H1 (cell line): ENCODE measurements around the gene PGAM5. TPM values are rescaled to one million over a fixed set of nuclear protein-coding genes. Genes with fewer than 3 reads are reported as not detected.
"Not testable (repeated sequence)": the region's sequence is repeated elsewhere in the genome, so short reads cannot be mapped to it uniquely, and the experiment has no call there.

Experiments used
- CTCF ChIA-PET: fragments of 300-600 bp; sonication (Branson Sonifier 250); formaldehyde crosslinking; loops from one replicate; lab custom pipeline; 2021; ENCODE audit not compliant: partially characterized antibody; lab: Charles Lee
- POLR2A ChIA-PET: fragments of 300-600 bp; sonication (Branson Sonifier 250); formaldehyde crosslinking; loops from one replicate; lab custom pipeline; 2021; ENCODE audit warnings: inconsistent platforms; ENCODE audit not compliant: partially characterized antibody; lab: Charles Lee
- DNase-seq, 2 experiments: peaks; one replicate each; pipeline versions ENCODE4 v3.0.0 to v3.0.0-alpha.2; 2010 to 2022; ENCODE audit warnings: low spot score in 2 of 2, low read depth in 1 of 2, mixed read lengths in 1 of 2
- FAIRE-seq: peaks from 2 replicates; lab custom pipeline; 2011; peaks lifted over from hg19 to GRCh38; lab: Jason Lieb, UNC
- H2AFZ ChIP-seq: 2 replicates; pipeline ENCODE4 v1.8.1; 2012; ENCODE audit warnings: low read length, inconsistent platforms
- H2AK5ac ChIP-seq: 2 replicates; pipeline ENCODE4 v1.6.1; 2013; ENCODE audit warnings: low read depth, low read length
- H2BK120ac ChIP-seq: replicated peaks from 2 replicates; pipeline ENCODE3; 2013; ENCODE audit warnings: low read depth, low read length, inconsistent platforms
- H2BK12ac ChIP-seq: 2 replicates; pipeline ENCODE4 v1.6.1; 2013; ENCODE audit warnings: low read depth, low read length
- H2BK15ac ChIP-seq: 2 replicates; pipeline ENCODE4 v1.6.1; 2013; ENCODE audit warnings: low read length
- H2BK20ac ChIP-seq: 2 replicates; pipeline ENCODE4 v1.6.1; 2013; ENCODE audit warnings: low read length
- H2BK5ac ChIP-seq: 2 replicates; pipeline ENCODE4 v1.6.1; 2013; ENCODE audit warnings: low read depth, low read length
- H3K14ac ChIP-seq: 2 replicates; pipeline ENCODE4 v1.6.1; 2013; ENCODE audit warnings: inconsistent platforms; ENCODE audit not compliant: insufficient read length
- H3K18ac ChIP-seq: 2 replicates; pipeline ENCODE4 v1.6.1; 2013; ENCODE audit warnings: low read length; ENCODE audit errors: extremely low read depth
- H3K23ac ChIP-seq: 2 replicates; pipeline ENCODE4 v1.6.1; 2013; ENCODE audit warnings: inconsistent platforms; ENCODE audit not compliant: insufficient read length
- H3K23me2 ChIP-seq: 2 replicates; pipeline ENCODE4 v1.6.1; 2013; ENCODE audit warnings: low read depth, low read length
- H3K27ac ChIP-seq: 2 replicates; pipeline ENCODE4 v1.6.1; 2011; ENCODE audit warnings: low read depth, low read length, inconsistent platforms
- H3K27me3 ChIP-seq, 4 experiments: replicated peaks in 1 of 4; 1 replicate in 1 of 4; 2 replicates in 3 of 4; pipeline versions ENCODE4 v1.6.1 to v1.8.1; 2011 to 2013; ENCODE audit warnings: low read length in 3 of 4, mild to moderate bottlenecking in 3 of 4, inconsistent platforms in 2 of 4, mixed read lengths in 2 of 4, moderate library complexity in 1 of 4; ENCODE audit not compliant: control insufficient read depth in 3 of 4, insufficient read depth in 3 of 4; ENCODE audit errors: extremely low read depth in 1 of 4
- H3K36me3 ChIP-seq, 4 experiments: 2 replicates each; pipeline versions ENCODE4 v1.6.1 to v1.8.1; 2011 to 2013; ENCODE audit warnings: mild to moderate bottlenecking in 4 of 4, low read length in 3 of 4, moderate library complexity in 2 of 4, control low read depth in 1 of 4, inconsistent platforms in 1 of 4; ENCODE audit not compliant: insufficient read depth in 4 of 4, control insufficient read depth in 2 of 4
- H3K4ac ChIP-seq: replicated peaks from 2 replicates; pipeline ENCODE3; 2013; ENCODE audit warnings: low read length, low read depth, mixed read lengths, inconsistent platforms; ENCODE audit not compliant: insufficient read length
- H3K4me1 ChIP-seq, 4 experiments: replicated peaks in 1 of 4; 1 replicate in 1 of 4; 2 replicates in 3 of 4; pipeline versions ENCODE4 v1.6.1 to v1.8.1; 2011 to 2013; ENCODE audit warnings: low read length in 3 of 4, inconsistent platforms in 2 of 4, mixed read lengths in 1 of 4; ENCODE audit not compliant: insufficient read depth in 4 of 4, control insufficient read depth in 3 of 4
- H3K4me2 ChIP-seq, 2 experiments: 2 replicates each; pipeline versions ENCODE4 v1.6.1 to v1.8.1; 2011 to 2013; ENCODE audit warnings: low read depth in 2 of 2, low read length in 2 of 2, control low read depth in 1 of 2, inconsistent platforms in 1 of 2, mild to moderate bottlenecking in 1 of 2; ENCODE audit not compliant: insufficient read depth in 1 of 2
- H3K4me3 ChIP-seq, 4 experiments: fragments of 200-600, 300-600 bp in 1 of 4; sonication (generic), shearing (Covaris generic), sonication (Bioruptor Twin) in 1 of 4; 2 replicates each; pipeline versions ENCODE4 v1.5.1 to v1.8.1; 2011 to 2016; ENCODE audit warnings: low read length in 4 of 4, low read depth in 3 of 4, control low read depth in 2 of 4, inconsistent platforms in 2 of 4, mild to moderate bottlenecking in 2 of 4, mixed read lengths in 1 of 4, moderate library complexity in 1 of 4; ENCODE audit not compliant: insufficient read depth in 2 of 4; ENCODE audit errors: extremely low read depth in 1 of 4
- H3K56ac ChIP-seq: replicated peaks from 2 replicates; pipeline ENCODE3; 2013; ENCODE audit warnings: low read depth, mild to moderate bottlenecking, mixed read lengths, low read length, inconsistent platforms; ENCODE audit not compliant: insufficient read length
- H3K79me1 ChIP-seq: 2 replicates; pipeline ENCODE4 v1.6.1; 2013; ENCODE audit warnings: low read depth, low read length, control low read depth
- H3K79me2 ChIP-seq, 2 experiments: 2 replicates each; pipeline versions ENCODE4 v1.6.1 to v1.8.1; 2012 to 2013; ENCODE audit warnings: low read length in 2 of 2, mild to moderate bottlenecking in 2 of 2, inconsistent platforms in 1 of 2; ENCODE audit not compliant: insufficient read depth in 2 of 2, control insufficient read depth in 1 of 2
- H3K9ac ChIP-seq, 4 experiments: replicated peaks in 1 of 4; 1 replicate in 1 of 4; 2 replicates in 3 of 4; pipeline versions ENCODE4 v1.6.1 to v1.8.1; 2011 to 2013; ENCODE audit warnings: low read depth in 3 of 4, low read length in 3 of 4, control low read depth in 2 of 4, mild to moderate bottlenecking in 2 of 4, moderate library complexity in 2 of 4, inconsistent platforms in 1 of 4; ENCODE audit errors: extremely low read depth in 1 of 4
- H3K9me3 ChIP-seq, 2 experiments: 2 replicates each; pipeline versions ENCODE4 v1.6.1 to v1.8.1; 2012 to 2013; ENCODE audit warnings: mild to moderate bottlenecking in 2 of 2, moderate library complexity in 2 of 2, control low read depth in 1 of 2, inconsistent platforms in 1 of 2, low read depth in 1 of 2, low read length in 1 of 2, mixed read lengths in 1 of 2; ENCODE audit not compliant: insufficient read depth in 2 of 2
- H4K20me1 ChIP-seq, 2 experiments: replicated peaks in 1 of 2; 2 replicates each; pipeline versions ENCODE3 to v1.8.1; 2011 to 2013; ENCODE audit warnings: inconsistent platforms in 2 of 2, low read length in 2 of 2, mild to moderate bottlenecking in 1 of 2; ENCODE audit not compliant: insufficient read depth in 2 of 2, control insufficient read depth in 1 of 2
- H4K5ac ChIP-seq: 2 replicates; pipeline ENCODE4 v1.6.1; 2013; ENCODE audit warnings: low read length, low read depth, mixed read lengths, inconsistent platforms; ENCODE audit not compliant: insufficient read length
- H4K8ac ChIP-seq: 2 replicates; pipeline ENCODE4 v1.8.0; 2013; ENCODE audit warnings: mild to moderate bottlenecking, moderate library complexity, low read length, inconsistent platforms; ENCODE audit not compliant: insufficient read depth; ENCODE audit errors: extremely low read depth
- H4K91ac ChIP-seq: replicated peaks from 2 replicates; pipeline ENCODE3; 2013; ENCODE audit warnings: low read length, mixed read lengths, inconsistent platforms; ENCODE audit not compliant: insufficient read length
- WGBS, 2 experiments: shearing (Covaris generic) in 1 of 2; methylation state at CpG; one replicate each; pipeline versions ENCODE4 v1.1.6 to v1.1.7; 2013 to 2015; ENCODE audit warnings: low lambda C conversion rate in 2 of 2, mixed read lengths in 2 of 2, inconsistent platforms in 1 of 2, low coverage in 1 of 2, missing lambda C conversion rate in 1 of 2; ENCODE audit not compliant: insufficient replicate concordance in 2 of 2, insufficient coverage in 1 of 2, insufficient read length in 1 of 2; ENCODE audit errors: extremely low coverage in 1 of 2, missing lambda C conversion rate in 1 of 2; 5-methylcytosine and 5-hydroxymethylcytosine counted together
- polyA plus RNA-seq, 7 experiments: library from polyadenylated mRNA; depleted of rRNA in 3 of 7; stranded (reverse) in 5 of 7; unstranded in 2 of 7; fragments of >200 nt in 5 of 7; fragments of 200-250 nt in 2 of 7; gene quantifications; 1 replicate in 5 of 7; 2 replicates in 1 of 7; 4 replicates in 1 of 7; pipeline versions ENCODE4 v1.2.1 to v1.2.3, GENCODE V29; 2011 to 2013; ENCODE audit warnings: missing spikeins in 2 of 7, mixed read lengths in 2 of 7
- total RNA-seq: library from RNA; stranded (reverse); fragmentation: NEBNext Ultra II Directional; extraction: Animal tissue kit (Norgen Biotek cat#: 25700); gene quantifications from 2 replicates; pipeline ENCODE4 v1.2.1, GENCODE V29; 2021

PGAM5 gene
- total and polyA plus RNA-seq, 2 of the 8 experiments (the other 6 are each of a cell fraction or from before 2014, with no cell fraction given): 66.4 to 84.0 TPM

DNA sequence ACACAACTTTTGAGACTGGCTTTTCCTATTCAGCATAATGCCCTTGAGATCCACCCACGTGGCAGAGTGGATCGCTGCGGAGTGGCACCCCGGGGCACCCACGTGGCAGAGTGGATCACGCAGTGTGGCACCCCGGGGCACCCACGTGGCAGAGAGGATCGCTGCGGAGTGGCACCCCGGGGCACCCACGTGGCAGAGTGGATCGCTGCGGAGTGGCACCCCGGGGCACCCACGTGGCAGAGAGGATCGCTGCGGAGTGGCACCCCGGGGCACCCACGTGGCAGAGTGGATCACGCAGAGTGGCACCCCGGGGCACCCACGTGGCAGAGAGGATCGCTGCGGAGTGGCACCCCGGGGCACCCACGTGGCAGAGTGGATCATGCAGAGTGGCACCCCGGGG, 48.2 kb downstream of the PGAM5 start:
- H3K79me2 ChIP-seq: peaks cover 21 to 63% of the 10 kb centered on the region in 2 experiments
- WGBS, 2 experiments: 87% methylated on average over 24 of the region's 28 CpGs; no CpG with 5 or more reads in 1 of the 2 experiments
- H3K4me3 ChIP-seq, H3K4me1 ChIP-seq, H4K8ac ChIP-seq, H2BK5ac ChIP-seq, H2BK15ac ChIP-seq, H3K4ac ChIP-seq, FAIRE-seq, H3K56ac ChIP-seq, H3K36me3 ChIP-seq, H4K5ac ChIP-seq, H3K9me3 ChIP-seq, H3K27me3 ChIP-seq, H2AK5ac ChIP-seq, H3K23me2 ChIP-seq, H4K91ac ChIP-seq, H2BK120ac ChIP-seq, H3K27ac ChIP-seq, H3K79me1 ChIP-seq, H2BK20ac ChIP-seq, H3K23ac ChIP-seq, H3K18ac ChIP-seq, H2AFZ ChIP-seq, H3K9ac ChIP-seq, H3K4me2 ChIP-seq, H3K14ac ChIP-seq, DNase-seq, H2BK12ac ChIP-seq: not testable (repeated sequence)
- CTCF ChIA-PET: interaction anchor here (0.6 kb wide), 1 partner anchor 175 kb away, joined by 4 read pairs; no protein-coding TSS in a partner anchor
- H4K20me1 ChIP-seq: peaks cover 9 to 20% of the 10 kb centered on the region in 2 experiments
- POLR2A ChIA-PET: interaction anchor here (0.6 to 1.7 kb wide), 8 partner anchors 10 to 63 kb away, joined by 3 to 5 read pairs (median 3); no protein-coding TSS in a partner anchor
